WERI-Rb-1 (cell line): Measurements from ENCODE around the gene CYB561A3.

Experiments used
- DNase-seq: peaks from one replicate; pipeline ENCODE4 v3.0.0-alpha.2; 2020
- H3K27ac ChIP-seq: fragments of 250-450 bp; sonication (Bioruptor Pico); 2 replicates; pipeline ENCODE4 v1.5.1; 2020; ENCODE audit warnings: mild to moderate bottlenecking, moderate library complexity
- H3K27me3 ChIP-seq: fragments of 250-450 bp; sonication (Bioruptor Pico); 2 replicates; pipeline ENCODE4 v1.5.1; 2021; ENCODE audit warnings: mild to moderate bottlenecking, low read depth, moderate library complexity; ENCODE audit not compliant: insufficient read depth, severe bottlenecking
- H3K36me3 ChIP-seq: fragments of 250-450 bp; sonication (Bioruptor Pico); 2 replicates; pipeline ENCODE4 v1.5.1; 2020; ENCODE audit warnings: mild to moderate bottlenecking, moderate library complexity
- H3K4me3 ChIP-seq: 2 replicates; pipeline ENCODE4 v1.5.1; 2011; ENCODE audit warnings: low read depth, mild to moderate bottlenecking, control low read depth, low read length
- H3K9me3 ChIP-seq: fragments of 250-450 bp; sonication (Bioruptor Pico); 2 replicates; pipeline ENCODE4 v1.5.1; 2021; ENCODE audit warnings: mild to moderate bottlenecking, moderate library complexity; ENCODE audit not compliant: severe bottlenecking
- TF ChIP-seq, protein P1 (sequence below): IDR thresholded peaks from 2 replicates; pipeline ENCODE4 v1.5.1; 2011; ENCODE audit warnings: low read depth, mild to moderate bottlenecking, control low read depth, inconsistent platforms, low read length

Gene CYB561A3

DNA sequence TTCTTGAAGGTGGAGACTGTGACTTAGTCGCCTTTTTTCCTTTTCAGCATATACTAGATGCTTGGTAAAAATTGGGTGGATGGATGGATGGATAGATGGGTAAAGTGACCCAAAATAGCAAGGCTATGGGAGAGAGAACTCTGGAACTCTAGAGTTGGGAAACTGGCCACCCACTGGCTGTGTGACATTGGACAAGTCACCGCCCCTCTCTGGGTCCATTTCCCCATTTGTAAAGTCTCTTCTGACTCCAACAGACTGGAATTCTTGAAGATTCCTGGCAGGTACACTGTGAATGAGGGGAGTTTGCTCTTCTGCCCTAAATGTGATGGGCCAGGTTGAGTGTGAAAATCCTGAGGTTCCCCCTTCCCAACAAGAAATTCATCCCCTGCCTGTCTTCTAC lies 20.7 kb downstream of the CYB561A3 start:
- TF ChIP-seq, protein P1, sequence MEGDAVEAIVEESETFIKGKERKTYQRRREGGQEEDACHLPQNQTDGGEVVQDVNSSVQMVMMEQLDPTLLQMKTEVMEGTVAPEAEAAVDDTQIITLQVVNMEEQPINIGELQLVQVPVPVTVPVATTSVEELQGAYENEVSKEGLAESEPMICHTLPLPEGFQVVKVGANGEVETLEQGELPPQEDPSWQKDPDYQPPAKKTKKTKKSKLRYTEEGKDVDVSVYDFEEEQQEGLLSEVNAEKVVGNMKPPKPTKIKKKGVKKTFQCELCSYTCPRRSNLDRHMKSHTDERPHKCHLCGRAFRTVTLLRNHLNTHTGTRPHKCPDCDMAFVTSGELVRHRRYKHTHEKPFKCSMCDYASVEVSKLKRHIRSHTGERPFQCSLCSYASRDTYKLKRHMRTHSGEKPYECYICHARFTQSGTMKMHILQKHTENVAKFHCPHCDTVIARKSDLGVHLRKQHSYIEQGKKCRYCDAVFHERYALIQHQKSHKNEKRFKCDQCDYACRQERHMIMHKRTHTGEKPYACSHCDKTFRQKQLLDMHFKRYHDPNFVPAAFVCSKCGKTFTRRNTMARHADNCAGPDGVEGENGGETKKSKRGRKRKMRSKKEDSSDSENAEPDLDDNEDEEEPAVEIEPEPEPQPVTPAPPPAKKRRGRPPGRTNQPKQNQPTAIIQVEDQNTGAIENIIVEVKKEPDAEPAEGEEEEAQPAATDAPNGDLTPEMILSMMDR: no peak
- Histone ChIP-seq H3K9me3 (no peaks in the 10 kb centered on the region), H3K27ac (no peak overlapping the region), H3K4me3 (no peak overlapping the region), H3K27me3 (no peaks in the 10 kb centered on the region), H3K36me3 (no peaks in the 10 kb centered on the region)
- DNase-seq: no peak

DNA sequence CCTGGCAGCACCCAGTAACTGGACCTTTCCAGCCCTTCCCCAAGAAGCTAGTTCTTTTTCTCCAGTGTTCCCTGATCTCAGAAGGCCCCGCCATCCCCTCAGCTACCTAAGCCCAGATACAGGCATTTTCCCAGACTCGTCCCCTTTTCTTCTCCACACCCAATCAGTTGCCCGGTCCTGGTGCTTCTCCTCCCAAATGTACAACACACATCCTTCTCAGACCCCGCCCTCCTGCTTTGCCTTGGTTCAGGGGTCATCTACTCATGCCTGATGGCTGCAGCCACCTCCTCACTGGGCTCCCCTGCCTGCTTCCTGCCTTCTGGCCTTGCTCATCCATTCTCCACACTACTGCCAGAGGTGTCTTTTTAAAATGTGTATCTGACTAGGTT lies 22.2 kb downstream of the CYB561A3 start:
- no peak overlapping the region for H3K4me3 ChIP-seq
- TF ChIP-seq, protein P1: no peak
- no peaks in the 10 kb centered on the region for H3K36me3 ChIP-seq
- no peak for DNase-seq
- H3K27me3 ChIP-seq: no peaks in the 10 kb centered on the region
- no peak overlapping the region for H3K27ac ChIP-seq
- H3K9me3 ChIP-seq: no peaks in the 10 kb centered on the region

DNA sequence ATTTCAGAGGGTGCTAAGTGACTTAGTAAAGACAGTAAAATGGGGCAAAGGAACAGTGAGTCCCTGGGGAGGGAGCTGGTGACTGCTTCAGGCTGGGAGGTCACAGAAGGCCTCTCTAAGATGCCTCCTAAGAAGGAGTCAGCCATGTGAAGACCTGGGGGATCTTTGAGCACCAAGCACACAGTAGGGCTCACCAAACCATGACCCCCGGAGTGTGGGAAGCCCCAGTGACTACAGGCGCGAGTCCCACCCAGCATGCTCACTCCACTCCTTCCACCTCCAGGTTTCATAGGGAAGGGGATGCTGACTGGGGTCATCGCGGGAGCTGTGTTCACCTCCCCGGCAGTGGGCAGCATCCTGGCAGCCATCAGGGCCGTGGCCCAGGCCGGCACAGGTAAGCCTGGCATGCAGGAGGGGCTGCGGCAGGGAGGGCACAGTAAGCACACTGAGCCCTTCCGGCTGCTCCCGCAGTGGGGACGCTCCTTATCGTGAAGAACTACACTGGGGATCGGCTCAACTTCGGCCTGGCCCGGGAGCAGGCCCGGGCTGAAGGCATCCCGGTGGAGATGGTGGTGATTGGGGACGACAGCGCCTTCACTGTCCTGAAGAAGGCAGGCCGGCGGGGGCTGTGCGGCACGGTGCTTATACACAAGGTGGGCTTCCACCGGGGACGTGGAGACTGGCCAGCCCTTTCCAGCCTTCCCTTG lies 22.7 kb downstream of the CYB561A3 start:
- TF ChIP-seq, protein P1: no peak
- no peak for DNase-seq
- H3K36me3 ChIP-seq: no peaks in the 10 kb centered on the region

DNA sequence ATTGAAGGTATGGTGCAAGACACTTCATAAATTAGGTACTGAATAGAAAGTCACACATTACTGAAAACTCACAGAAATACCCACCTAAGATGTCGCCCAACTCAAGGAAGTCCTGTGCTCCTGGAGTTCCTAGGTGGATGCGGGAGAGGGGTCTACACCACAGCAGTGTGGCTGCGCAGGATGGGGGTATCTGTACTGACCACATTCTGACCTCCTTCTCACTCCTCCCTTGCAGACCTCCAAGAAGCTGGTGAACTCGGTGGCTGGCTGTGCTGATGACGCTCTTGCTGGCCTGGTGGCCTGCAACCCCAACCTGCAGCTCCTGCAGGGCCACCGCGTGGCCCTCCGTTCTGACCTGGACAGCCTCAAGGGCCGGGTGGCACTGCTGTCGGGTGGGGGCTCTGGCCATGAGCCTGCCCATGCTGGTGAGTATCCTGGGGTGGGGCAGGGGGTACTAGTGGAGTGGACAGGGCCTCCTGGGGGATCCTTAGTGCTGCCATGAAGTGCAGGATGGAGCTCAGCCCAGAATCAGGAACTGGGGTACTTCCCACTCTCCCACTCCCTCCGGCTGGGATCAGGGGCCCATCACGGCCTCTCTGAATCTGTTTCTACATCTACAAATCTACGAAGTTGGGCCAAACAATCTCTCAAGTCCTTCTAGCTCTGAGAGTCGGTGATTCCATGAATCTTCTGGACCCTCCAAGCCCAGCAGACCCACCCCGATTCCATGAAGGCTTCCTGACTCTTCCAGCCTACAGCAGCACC lies 23.8 kb downstream of the CYB561A3 start:
- TF ChIP-seq, protein P1: no peak

More for the DNA sequence above, 22.7 kb downstream of the CYB561A3 start:
- Histone ChIP-seq H3K9me3 (no peaks in the 10 kb centered on the region), H3K27me3 (no peaks in the 10 kb centered on the region), H3K27ac (no peak overlapping the region), H3K4me3 (no peak overlapping the region)

DNA sequence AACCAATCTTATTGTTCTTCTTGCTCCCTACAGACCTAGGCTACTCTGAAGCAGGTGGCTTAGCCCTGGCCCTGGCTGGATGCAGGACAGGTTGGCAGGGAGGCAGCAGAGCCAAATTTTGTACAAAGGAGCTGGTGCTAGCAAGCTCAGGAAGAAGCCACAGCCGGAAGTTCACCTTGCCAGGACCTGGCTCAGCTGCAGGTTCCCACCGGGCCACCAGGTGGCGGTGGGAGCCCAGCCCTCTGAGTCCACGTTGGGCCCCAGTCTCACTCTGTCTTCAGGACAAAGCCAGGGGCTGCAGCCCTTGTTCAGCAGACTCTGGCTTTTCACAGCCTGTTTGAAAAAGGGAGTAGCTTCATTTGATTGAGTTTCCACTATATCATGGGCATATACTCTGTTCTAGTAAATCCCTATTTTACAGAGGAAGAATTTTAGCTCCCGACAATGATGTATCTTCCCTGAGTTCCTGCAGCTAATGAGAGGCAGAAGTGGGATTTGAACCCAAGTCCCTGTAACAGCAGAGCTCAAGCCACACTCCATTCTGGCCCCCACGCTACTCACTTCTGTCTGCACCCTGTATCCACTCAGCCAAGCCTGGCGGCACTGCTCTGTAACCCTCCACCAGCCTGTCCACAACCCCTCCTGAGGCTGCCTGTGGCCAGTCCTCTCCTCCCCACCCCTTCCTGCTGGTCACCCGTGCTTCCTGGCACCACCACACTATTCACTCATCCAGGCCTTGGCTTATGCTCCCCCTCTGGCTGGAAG lies 25.3 kb downstream of the CYB561A3 start:
- Histone ChIP-seq H3K27ac (peak overlapping the region; percentile 50), H3K9me3 (no peaks in the 10 kb centered on the region), H3K4me3 (no peak overlapping the region), H3K36me3 (peaks cover 4% of the 10 kb centered on the region), H3K27me3 (no peaks in the 10 kb centered on the region)
- DNase-seq: peak; percentile 84
- TF ChIP-seq, protein P1: peak; percentile 98

More for the DNA sequence above, 23.8 kb downstream of the CYB561A3 start:
- Histone ChIP-seq H3K9me3 (no peaks in the 10 kb centered on the region), H3K27me3 (no peaks in the 10 kb centered on the region), H3K36me3 (no peaks in the 10 kb centered on the region), H3K4me3 (no peak overlapping the region), H3K27ac (no peak overlapping the region)
- no peak for DNase-seq
